GM12878 (cell line): Measurements from ENCODE around the gene SYTL4. TPM values are rescaled to one million over a fixed set of nuclear protein-coding genes. Genes with fewer than 3 reads are reported as not detected.

Source experiments
- ATAC-seq: fragments of 200-7000 bp; cut with Tn5 transposase; 3 replicates; pipeline ENCODE4 v1.9.1; 2020; ENCODE audit warnings: mild to moderate bottlenecking, moderate library complexity
- BruUV-seq: library from RNA; stranded (reverse); fragments of 400-500 nt; replicated peaks from 2 replicates; lab custom pipeline; 2021; lab: Mats Ljungman, UMichigan
- CTCF ChIA-PET: fragments of 300-600 bp; sonication (Branson Sonifier 250); formaldehyde crosslinking; extraction: SDS; loops from one replicate; lab custom pipeline; 2021; ENCODE audit warnings: inconsistent platforms; lab: Yijun Ruan, JAX
- POLR2A ChIA-PET: fragments of 350-600 bp; formaldehyde crosslinking; extraction: SDS; loops from one replicate; lab custom pipeline; 2021; ENCODE audit warnings: inconsistent platforms; lab: Charles Lee
- RAD21 ChIA-PET: fragments of 300-600 bp; sonication (Branson Sonifier 250); formaldehyde crosslinking; loops from one replicate; lab custom pipeline; 2023; ENCODE audit warnings: antibody characterized with exemption; ENCODE audit not compliant: unreplicated experiment; lab: Charles Lee
- SMC1A ChIA-PET: fragments of 300-600 bp; sonication (Branson Sonifier 250); formaldehyde crosslinking; loops from one replicate; lab custom pipeline; 2023; ENCODE audit not compliant: unreplicated experiment, uncharacterized antibody; lab: Charles Lee
- DNase-seq: peaks from one replicate; pipeline ENCODE4 v3.0.0-alpha.2; 2011; ENCODE audit warnings: low read depth, low spot score
- FAIRE-seq: peaks from 3 replicates; lab custom pipeline; 2011; peaks lifted over from hg19 to GRCh38; lab: Jason Lieb, UNC
- H2AFZ ChIP-seq: 2 replicates; pipeline ENCODE4 v1.6.0; 2011; ENCODE audit warnings: low read depth, low read length, control low read depth; ENCODE audit not compliant: control insufficient read depth
- H3K27ac ChIP-seq: 2 replicates; pipeline ENCODE4 v1.5.1; 2011; ENCODE audit warnings: control low read depth; ENCODE audit not compliant: control insufficient read depth, insufficient read depth
- H3K27me3 ChIP-seq, 2 experiments: replicated peaks in 1 of 2; 2 replicates each; pipeline versions ENCODE4 v1.6.0 to v1.6.1; 2011; ENCODE audit warnings: low read length in 1 of 2; ENCODE audit not compliant: control insufficient read depth in 2 of 2, insufficient read depth in 2 of 2
- H3K36me3 ChIP-seq, 2 experiments: 2 replicates each; pipeline ENCODE4 v1.5.1; 2011; ENCODE audit warnings: low read length in 1 of 2; ENCODE audit not compliant: control insufficient read depth in 2 of 2, insufficient read depth in 2 of 2
- H3K4me1 ChIP-seq: 2 replicates; pipeline ENCODE4 v1.6.1; 2011; ENCODE audit warnings: mild to moderate bottlenecking, low read length, moderate library complexity, mixed read lengths; ENCODE audit not compliant: control insufficient read depth, insufficient read depth
- H3K4me2 ChIP-seq: 2 replicates; pipeline ENCODE4 v1.6.0; 2011; ENCODE audit warnings: control low read depth; ENCODE audit not compliant: control insufficient read depth, insufficient read depth
- H3K4me3 ChIP-seq: fragments of 200-600 bp; sonication (generic); 2 replicates; pipeline ENCODE4 v1.5.1; 2016
- H3K79me2 ChIP-seq: 2 replicates; pipeline ENCODE4 v1.6.0; 2011; ENCODE audit warnings: low read length; ENCODE audit not compliant: control insufficient read depth, insufficient read depth
- H3K9ac ChIP-seq: 2 replicates; pipeline ENCODE4 v1.8.0; 2011; ENCODE audit warnings: low read length, control low read depth, mixed read lengths; ENCODE audit not compliant: control insufficient read depth, insufficient read depth
- H3K9me3 ChIP-seq: replicated peaks from 3 replicates; pipeline ENCODE4 v1.5.1; 2011; ENCODE audit warnings: mild to moderate bottlenecking, low read length; ENCODE audit not compliant: control insufficient read depth, insufficient read depth
- H4K20me1 ChIP-seq: 2 replicates; pipeline ENCODE4 v1.6.0; 2011; ENCODE audit not compliant: control insufficient read depth, insufficient read depth
- CBX3 ChIP-seq: fragments of 200-600 bp; sonication (generic); IDR thresholded peaks from 2 replicates; pipeline ENCODE4 v1.6.1; 2016; ENCODE audit warnings: low read depth, borderline replicate concordance
- GABPA ChIP-seq: IDR thresholded peaks from 2 replicates; pipeline ENCODE4 v1.6.1; 2014; ENCODE audit warnings: antibody characterized with exemption, low read depth, mild to moderate bottlenecking, inconsistent platforms
- GATAD2B ChIP-seq: fragments of 450-650 bp; conservative IDR thresholded peaks from 2 replicates; pipeline ENCODE4 v1.6.1; 2017; ENCODE audit warnings: low read depth, mild to moderate bottlenecking, moderate library complexity
- HCFC1 ChIP-seq: fragments of 150-350 bp; IDR thresholded peaks from 2 replicates; pipeline ENCODE4 v1.6.1; 2014; ENCODE audit warnings: low read length
- HDAC6 ChIP-seq: fragments of 200-600 bp; sonication (generic); IDR thresholded peaks from one replicate; pipeline ENCODE4 v1.8.0; 2017; ENCODE audit warnings: antibody characterized with exemption; ENCODE audit not compliant: unreplicated experiment
- JUNB ChIP-seq: IDR thresholded peaks from 2 replicates; pipeline ENCODE4 v1.6.1; 2016; ENCODE audit warnings: antibody characterized with exemption, mild to moderate bottlenecking
- MEF2B ChIP-seq: fragments of 450-650 bp; IDR thresholded peaks from 2 replicates; pipeline ENCODE4 v1.6.1; 2018; ENCODE audit warnings: mild to moderate bottlenecking, moderate library complexity; ENCODE audit not compliant: partially characterized antibody, poor library complexity, severe bottlenecking
- NFIC ChIP-seq: IDR thresholded peaks from 2 replicates; pipeline ENCODE4 v1.6.1; 2012; ENCODE audit warnings: low read depth, mild to moderate bottlenecking, inconsistent platforms, low read length, moderate library complexity
- NR2C1 ChIP-seq: fragments of 450-650 bp; IDR thresholded peaks from 2 replicates; pipeline ENCODE4 v1.6.1; 2017; ENCODE audit warnings: antibody characterized with exemption, mild to moderate bottlenecking, moderate library complexity
- NRF1 ChIP-seq: conservative IDR thresholded peaks from 2 replicates; pipeline ENCODE4 v1.6.1; 2011; ENCODE audit warnings: mild to moderate bottlenecking, low read depth, low read length, improper control_type of control experiment
- POU2F2 ChIP-seq: IDR thresholded peaks from 3 replicates; pipeline ENCODE4 v1.6.1; 2011; ENCODE audit warnings: low read depth, mild to moderate bottlenecking, low read length, borderline replicate concordance
- RCOR1 ChIP-seq: conservative IDR thresholded peaks from 2 replicates; pipeline ENCODE4 v1.6.1; 2012; ENCODE audit warnings: low read depth, low read length, improper control_type of control experiment
- ZNF274 ChIP-seq: IDR thresholded peaks from one replicate; pipeline ENCODE4 v1.8.0; 2011; ENCODE audit not compliant: insufficient read length, insufficient read depth
- ZZZ3 ChIP-seq: IDR thresholded peaks from 2 replicates; pipeline ENCODE4 v1.6.1; 2011; ENCODE audit warnings: low read depth; ENCODE audit not compliant: control insufficient read depth, insufficient read length
- in situ Hi-C: fragments of 300-500 bp; cut with MboI; formaldehyde crosslinking; loops from 9 replicates; pipeline ENCODE4 v1.14.3; 2018; ENCODE audit warnings: mixed read lengths
- intact Hi-C: fragments of 100-400 bp; cut with micrococcal nuclease; formaldehyde crosslinking; loops from one replicate; pipeline ENCODE4 v1.14.2; 2022; ENCODE audit not compliant: unreplicated experiment
- polyA plus RNA-seq, 11 experiments: library from polyadenylated mRNA; depleted of rRNA in 4 of 11; unstranded in 6 of 11; stranded (reverse) in 5 of 11; fragments of >200 nt; fragmentation: Nextera tagmentation in 4 of 11; fragmentation: Illumina TruSeq in 1 of 11; extraction: Ambion mirVana in 4 of 11; extraction: Trizol in 1 of 11; gene quantifications; 1 replicate in 1 of 11; 2 replicates in 10 of 11; pipeline versions ENCODE4 v1.2.1 to v1.2.3, GENCODE V29; 2011 to 2016; ENCODE audit warnings: inconsistent platforms in 2 of 11, missing spikeins in 2 of 11, low read depth in 1 of 11
- total RNA-seq, 4 experiments: library from RNA; depleted of rRNA in 3 of 4; stranded (reverse); fragments of >200 nt in 3 of 4; fragmentation: Illumina TruSeq in 1 of 4; extraction: Trizol in 1 of 4; gene quantifications; 2 replicates each; pipeline versions ENCODE4 v1.2.1 to v1.2.3, GENCODE V29; 2013 to 2021
- TF ChIP-seq, protein P1 (sequence below): fragments of 450-650 bp; IDR thresholded peaks from 2 replicates; pipeline ENCODE4 v1.6.1; 2016; ENCODE audit warnings: mild to moderate bottlenecking, moderate library complexity, borderline replicate concordance
- TF ChIP-seq, protein P2 (sequence below): fragments of 450-650 bp; IDR thresholded peaks from 2 replicates; pipeline ENCODE4 v1.6.1; 2016; ENCODE audit warnings: mild to moderate bottlenecking
- TF ChIP-seq, protein P3 (sequence below): fragments of 150-350 bp; IDR thresholded peaks from 2 replicates; pipeline ENCODE4 v1.6.1; 2014; ENCODE audit warnings: mild to moderate bottlenecking, low read depth, low read length
- TF ChIP-seq, protein P4 (sequence below): fragments of 450-650 bp; IDR thresholded peaks from 2 replicates; pipeline ENCODE4 v1.6.1; 2017; ENCODE audit warnings: low read depth, mild to moderate bottlenecking, moderate library complexity

The SYTL4 gene
- total and polyA plus RNA-seq, 10 of the 15 experiments (the other 5 are each of a cell fraction or from before 2014, with no cell fraction given): 0.07 to 0.74 (median 0.19) TPM; not detected in 2

DNA sequence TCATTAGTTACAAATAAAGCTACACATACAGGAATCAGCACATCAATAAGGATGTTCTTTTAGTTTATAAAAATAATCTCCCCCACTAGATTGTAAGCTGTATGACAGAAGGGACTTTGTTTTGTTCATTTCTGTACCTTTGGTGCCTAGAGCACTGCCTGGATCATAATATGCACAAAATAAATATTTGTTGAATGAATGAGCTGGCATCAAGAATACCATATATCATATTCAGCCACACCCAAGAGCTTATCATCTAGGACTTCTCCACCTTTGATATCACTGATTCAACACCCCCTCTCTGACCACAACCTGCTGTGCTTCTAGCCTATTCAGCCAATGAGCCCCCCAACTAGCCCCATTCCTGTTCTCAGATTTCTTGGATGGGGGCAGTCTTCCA lies 10.6 kb downstream of the SYTL4 start:
- in situ Hi-C loops: no loop called here
- Histone ChIP-seq H3K36me3 (no peaks in the 10 kb centered on the region), H3K27me3 (no peaks in the 10 kb centered on the region), H3K9me3 (no peaks in the 10 kb centered on the region), H3K4me3 (no peak overlapping the region), H3K27ac (no peak overlapping the region), H2AFZ (no peak overlapping the region), H3K79me2 (no peaks in the 10 kb centered on the region), H3K9ac (no peak overlapping the region), H3K4me2 (no peak overlapping the region), H4K20me1 (no peaks in the 10 kb centered on the region), H3K4me1 (no peaks in the 10 kb centered on the region)
- ATAC-seq: no peak
- ChIA-PET POLR2A (no interaction called here), CTCF (interaction anchor here (1.3 kb wide), 1 partner anchor 34 kb away, joined by 3 read pairs; no protein-coding TSS in a partner anchor), RAD21 (no interaction called here), SMC1A (interaction anchor here (0.6 kb wide), 1 partner anchor 422 kb away, joined by 3 read pairs; no protein-coding TSS in a partner anchor)
- intact Hi-C loops: no loop called here
- BruUV-seq: no TSS peak
- no peak for DNase-seq
- FAIRE-seq: no peak
- TF ChIP-seq RCOR1 (no peak), GATAD2B (no peak), ZZZ3 (no peak), JUNB (no peak), MEF2B (no peak), HDAC6 (no peak), GABPA (no peak), NFIC (no peak), CBX3 (no peak), ZNF274 (no peak), NR2C1 (no peak), POU2F2 (no peak), NRF1 (no peak), HCFC1 (no peak)
- TF ChIP-seq, protein P1, sequence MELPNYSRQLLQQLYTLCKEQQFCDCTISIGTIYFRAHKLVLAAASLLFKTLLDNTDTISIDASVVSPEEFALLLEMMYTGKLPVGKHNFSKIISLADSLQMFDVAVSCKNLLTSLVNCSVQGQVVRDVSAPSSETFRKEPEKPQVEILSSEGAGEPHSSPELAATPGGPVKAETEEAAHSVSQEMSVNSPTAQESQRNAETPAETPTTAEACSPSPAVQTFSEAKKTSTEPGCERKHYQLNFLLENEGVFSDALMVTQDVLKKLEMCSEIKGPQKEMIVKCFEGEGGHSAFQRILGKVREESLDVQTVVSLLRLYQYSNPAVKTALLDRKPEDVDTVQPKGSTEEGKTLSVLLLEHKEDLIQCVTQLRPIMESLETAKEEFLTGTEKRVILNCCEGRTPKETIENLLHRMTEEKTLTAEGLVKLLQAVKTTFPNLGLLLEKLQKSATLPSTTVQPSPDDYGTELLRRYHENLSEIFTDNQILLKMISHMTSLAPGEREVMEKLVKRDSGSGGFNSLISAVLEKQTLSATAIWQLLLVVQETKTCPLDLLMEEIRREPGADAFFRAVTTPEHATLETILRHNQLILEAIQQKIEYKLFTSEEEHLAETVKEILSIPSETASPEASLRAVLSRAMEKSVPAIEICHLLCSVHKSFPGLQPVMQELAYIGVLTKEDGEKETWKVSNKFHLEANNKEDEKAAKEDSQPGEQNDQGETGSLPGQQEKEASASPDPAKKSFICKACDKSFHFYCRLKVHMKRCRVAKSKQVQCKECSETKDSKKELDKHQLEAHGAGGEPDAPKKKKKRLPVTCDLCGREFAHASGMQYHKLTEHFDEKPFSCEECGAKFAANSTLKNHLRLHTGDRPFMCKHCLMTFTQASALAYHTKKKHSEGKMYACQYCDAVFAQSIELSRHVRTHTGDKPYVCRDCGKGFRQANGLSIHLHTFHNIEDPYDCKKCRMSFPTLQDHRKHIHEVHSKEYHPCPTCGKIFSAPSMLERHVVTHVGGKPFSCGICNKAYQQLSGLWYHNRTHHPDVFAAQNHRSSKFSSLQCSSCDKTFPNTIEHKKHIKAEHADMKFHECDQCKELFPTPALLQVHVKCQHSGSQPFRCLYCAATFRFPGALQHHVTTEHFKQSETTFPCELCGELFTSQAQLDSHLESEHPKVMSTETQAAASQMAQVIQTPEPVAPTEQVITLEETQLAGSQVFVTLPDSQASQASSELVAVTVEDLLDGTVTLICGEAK: no peak
- TF ChIP-seq, protein P2, sequence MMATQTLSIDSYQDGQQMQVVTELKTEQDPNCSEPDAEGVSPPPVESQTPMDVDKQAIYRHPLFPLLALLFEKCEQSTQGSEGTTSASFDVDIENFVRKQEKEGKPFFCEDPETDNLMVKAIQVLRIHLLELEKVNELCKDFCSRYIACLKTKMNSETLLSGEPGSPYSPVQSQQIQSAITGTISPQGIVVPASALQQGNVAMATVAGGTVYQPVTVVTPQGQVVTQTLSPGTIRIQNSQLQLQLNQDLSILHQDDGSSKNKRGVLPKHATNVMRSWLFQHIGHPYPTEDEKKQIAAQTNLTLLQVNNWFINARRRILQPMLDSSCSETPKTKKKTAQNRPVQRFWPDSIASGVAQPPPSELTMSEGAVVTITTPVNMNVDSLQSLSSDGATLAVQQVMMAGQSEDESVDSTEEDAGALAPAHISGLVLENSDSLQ: no peak
- TF ChIP-seq, protein P3, sequence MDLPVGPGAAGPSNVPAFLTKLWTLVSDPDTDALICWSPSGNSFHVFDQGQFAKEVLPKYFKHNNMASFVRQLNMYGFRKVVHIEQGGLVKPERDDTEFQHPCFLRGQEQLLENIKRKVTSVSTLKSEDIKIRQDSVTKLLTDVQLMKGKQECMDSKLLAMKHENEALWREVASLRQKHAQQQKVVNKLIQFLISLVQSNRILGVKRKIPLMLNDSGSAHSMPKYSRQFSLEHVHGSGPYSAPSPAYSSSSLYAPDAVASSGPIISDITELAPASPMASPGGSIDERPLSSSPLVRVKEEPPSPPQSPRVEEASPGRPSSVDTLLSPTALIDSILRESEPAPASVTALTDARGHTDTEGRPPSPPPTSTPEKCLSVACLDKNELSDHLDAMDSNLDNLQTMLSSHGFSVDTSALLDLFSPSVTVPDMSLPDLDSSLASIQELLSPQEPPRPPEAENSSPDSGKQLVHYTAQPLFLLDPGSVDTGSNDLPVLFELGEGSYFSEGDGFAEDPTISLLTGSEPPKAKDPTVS: no peak
- TF ChIP-seq, protein P4, sequence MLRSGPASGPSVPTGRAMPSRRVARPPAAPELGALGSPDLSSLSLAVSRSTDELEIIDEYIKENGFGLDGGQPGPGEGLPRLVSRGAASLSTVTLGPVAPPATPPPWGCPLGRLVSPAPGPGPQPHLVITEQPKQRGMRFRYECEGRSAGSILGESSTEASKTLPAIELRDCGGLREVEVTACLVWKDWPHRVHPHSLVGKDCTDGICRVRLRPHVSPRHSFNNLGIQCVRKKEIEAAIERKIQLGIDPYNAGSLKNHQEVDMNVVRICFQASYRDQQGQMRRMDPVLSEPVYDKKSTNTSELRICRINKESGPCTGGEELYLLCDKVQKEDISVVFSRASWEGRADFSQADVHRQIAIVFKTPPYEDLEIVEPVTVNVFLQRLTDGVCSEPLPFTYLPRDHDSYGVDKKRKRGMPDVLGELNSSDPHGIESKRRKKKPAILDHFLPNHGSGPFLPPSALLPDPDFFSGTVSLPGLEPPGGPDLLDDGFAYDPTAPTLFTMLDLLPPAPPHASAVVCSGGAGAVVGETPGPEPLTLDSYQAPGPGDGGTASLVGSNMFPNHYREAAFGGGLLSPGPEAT: no peak
